H1 (cell line): ENCODE data around the gene CKB. TPM values are rescaled to one million over a fixed set of nuclear protein-coding genes. Genes with fewer than 3 reads are reported as not detected.

Source experiments
- BRCA1 ChIP-seq: IDR thresholded peaks from 2 replicates; pipeline ENCODE4 v1.6.1; 2012; ENCODE audit warnings: low read depth, low read length, improper control_type of control experiment
- CBX8 ChIP-seq: fragments of 300-800, 300-1000 bp; sonication (generic); IDR thresholded peaks from 2 replicates; pipeline ENCODE4 v1.7.1; 2016; ENCODE audit warnings: low read depth, low read length, borderline replicate concordance
- RNF2 ChIP-seq: fragments of 200-900, 300-1000 bp; sonication (generic); IDR thresholded peaks from 2 replicates; pipeline ENCODE4 v1.7.1; 2016; ENCODE audit warnings: borderline replicate concordance, low read depth, mild to moderate bottlenecking, antibody characterized with exemption, low read length; ENCODE audit not compliant: poor library complexity, severe bottlenecking; ENCODE audit errors: missing control alignments
- RXRA ChIP-seq: IDR thresholded peaks from 2 replicates; pipeline ENCODE4 v1.6.1; 2011; ENCODE audit warnings: low read depth, mild to moderate bottlenecking, low read length, moderate library complexity; ENCODE audit not compliant: insufficient read depth
- SAP30 ChIP-seq: fragments of 300-600 bp; sonication (generic); IDR thresholded peaks from 2 replicates; pipeline ENCODE4 v1.7.1; 2012; ENCODE audit warnings: low read length, moderate library complexity, mild to moderate bottlenecking, inconsistent platforms; ENCODE audit not compliant: insufficient read depth, insufficient replicate concordance
- TAF7 ChIP-seq: optimal IDR thresholded peaks from 2 replicates; pipeline ENCODE3; 2011; ENCODE audit warnings: low read depth, mild to moderate bottlenecking, inconsistent platforms, low read length, moderate library complexity, borderline replicate concordance
- polyA plus RNA-seq, 7 experiments: library from polyadenylated mRNA; depleted of rRNA in 3 of 7; stranded (reverse) in 5 of 7; unstranded in 2 of 7; fragments of >200 nt in 5 of 7; fragments of 200-250 nt in 2 of 7; gene quantifications; 1 replicate in 5 of 7; 2 replicates in 1 of 7; 4 replicates in 1 of 7; pipeline versions ENCODE4 v1.2.1 to v1.2.3, GENCODE V29; 2011 to 2013; ENCODE audit warnings: missing spikeins in 2 of 7, mixed read lengths in 2 of 7
- total RNA-seq: library from RNA; stranded (reverse); fragmentation: NEBNext Ultra II Directional; extraction: Animal tissue kit (Norgen Biotek cat#: 25700); gene quantifications from 2 replicates; pipeline ENCODE4 v1.2.1, GENCODE V29; 2021

CKB gene
- total and polyA plus RNA-seq, 2 of the 8 experiments (the other 6 are each of a cell fraction or from before 2014, with no cell fraction given), result 538 to 950 TPM

- TF ChIP-seq RNF2 (no peak), CBX8 (no peak), SAP30 (no peak), TAF7 (no peak), RXRA (no peak), BRCA1 (no peak)
Measured at GRCh38 chr14:103544388-103545218, 22.0 kb upstream of the CKB start (continued).
